Tibial artery (tissue), 4 donors: ENCODE results near the gene FXYD1.

Source experiments
- DNase-seq, 2 donors: peaks; one replicate each; pipeline ENCODE4 v3.0.0-alpha.2; 2019
- H3K27ac ChIP-seq, 2 donors: fragments of 200-600 bp; sonication (generic) in 1 of 2; 1 replicate in 1 of 2; 2 replicates in 1 of 2; pipeline ENCODE4 v1.5.1; 2018 to 2019; ENCODE audit warnings: mild to moderate bottlenecking in 1 of 2
- H3K27me3 ChIP-seq, 2 donors: fragments of 200-600 bp; sonication (generic) in 1 of 2; one replicate each; pipeline versions ENCODE4 v1.5.1 to v1.6.0; 2016 to 2019
- H3K36me3 ChIP-seq, 3 donors: fragments of 200-600 bp; sonication (generic) in 2 of 3; one replicate each; pipeline ENCODE4 v1.5.1; 2016 to 2019; ENCODE audit warnings: mild to moderate bottlenecking in 2 of 3
- H3K4me1 ChIP-seq, 4 donors: fragments of 200-600 bp; sonication (generic) in 2 of 4; 1 replicate in 3 of 4; 2 replicates in 1 of 4; pipeline ENCODE4 v1.5.1; 2016 to 2019
- H3K4me3 ChIP-seq, 2 donors: fragments of 200-600 bp; sonication (generic) in 1 of 2; 1 replicate in 1 of 2; 2 replicates in 1 of 2; pipeline ENCODE4 v1.5.1; 2018 to 2019; ENCODE audit warnings: mild to moderate bottlenecking in 2 of 2
- H3K9me3 ChIP-seq, 3 donors: fragments of 200-600 bp; sonication (generic) in 1 of 3; one replicate each; pipeline ENCODE4 v1.5.1; 2016 to 2019
- CTCF ChIP-seq, 2 experiments: fragments of 200-600 bp in 1 of 2; fragments of 450-650 bp in 1 of 2; IDR thresholded peaks; one replicate each; pipeline ENCODE4 v1.5.1; 2017 to 2019; ENCODE audit warnings: antibody characterized with exemption in 2 of 2, mild to moderate bottlenecking in 1 of 2, moderate library complexity in 1 of 2
- intact Hi-C: fragments of 100-400 bp; cut with DNase I; formaldehyde crosslinking; loops from one replicate; pipeline ENCODE4 v1.15.0; 2023; ENCODE audit warnings: low total_unique reads

The FXYD1 gene

GRCh38 chr19:35116072-35116801 is 22.4 kb upstream of the FXYD1 start:
- no peaks in the 10 kb centered on the region for H3K27me3 ChIP-seq
- no peak for DNase-seq
- TF ChIP-seq CTCF (IDR thresholded peaks at IDR 0.05): no peak
- no peaks in the 10 kb centered on the region for H3K9me3 ChIP-seq
- peaks cover 0 to 2% (median 0%) of the 10 kb centered on the region in 3 donors for H3K36me3 ChIP-seq
- no peak overlapping the region for H3K27ac ChIP-seq
- H3K4me1 ChIP-seq: peaks cover 0 to 32% (median 10%) of the 10 kb centered on the region in 4 donors
- intact Hi-C loops: no loop called here
- H3K4me3 ChIP-seq: no peak overlapping the region

- no peak for DNase-seq
- intact Hi-C loops: no loop called here
- no peak overlapping the region for H3K4me3 ChIP-seq
Measured at GRCh38 chr19:35117116-35117515, 21.5 kb upstream of the FXYD1 start.

GRCh38 chr19:35117799-35118198 is 20.8 kb upstream of the FXYD1 start:
- Histone ChIP-seq H3K4me3 (no peak overlapping the region), H3K27ac (no peak overlapping the region), H3K27me3 (no peaks in the 10 kb centered on the region), H3K4me1 (peaks cover 6 to 40% (median 13%) of the 10 kb centered on the region in 4 donors), H3K9me3 (no peaks in the 10 kb centered on the region), H3K36me3 (peaks cover 0 to 5% (median 0%) of the 10 kb centered on the region in 3 donors)
- DNase-seq: no peak
- intact Hi-C loops: no loop called here
- no peak for TF ChIP-seq CTCF (IDR thresholded peaks at IDR 0.05)

More at GRCh38 chr19:35117116-35117515, 21.5 kb upstream of the FXYD1 start:
- Histone ChIP-seq H3K27me3 (no peaks in the 10 kb centered on the region), H3K27ac (no peak overlapping the region), H3K36me3 (peaks cover 0 to 5% (median 0%) of the 10 kb centered on the region in 3 donors), H3K4me1 (peaks cover 0 to 33% (median 10%) of the 10 kb centered on the region in 4 donors), H3K9me3 (no peaks in the 10 kb centered on the region)
- TF ChIP-seq CTCF (IDR thresholded peaks at IDR 0.05): no peak

GRCh38 chr19:35118268-35119020 is 20.2 kb upstream of the FXYD1 start:
- Histone ChIP-seq H3K27me3 (no peaks in the 10 kb centered on the region), H3K4me3 (no peak overlapping the region), H3K4me1 (peaks cover 12 to 46% (median 20%) of the 10 kb centered on the region in 4 donors), H3K27ac (no peak overlapping the region), H3K36me3 (peaks cover 0 to 5% (median 0%) of the 10 kb centered on the region in 3 donors), H3K9me3 (no peaks in the 10 kb centered on the region)
- TF ChIP-seq CTCF (IDR thresholded peaks at IDR 0.05): no peak
- no peak for DNase-seq
- intact Hi-C loops: no loop called here

- TF ChIP-seq CTCF (IDR thresholded peaks at IDR 0.05): no peak
- H3K36me3 ChIP-seq: peaks cover 0 to 5% (median 0%) of the 10 kb centered on the region in 3 donors
- H3K4me3 ChIP-seq: no peak overlapping the region
- intact Hi-C loops: no loop called here
- H3K27me3 ChIP-seq: no peaks in the 10 kb centered on the region
- H3K27ac ChIP-seq: no peak overlapping the region
- H3K4me1 ChIP-seq: peaks cover 14 to 53% (median 26%) of the 10 kb centered on the region in 4 donors
- no peaks in the 10 kb centered on the region for H3K9me3 ChIP-seq
- no peak for DNase-seq
Measured at GRCh38 chr19:35119091-35119490, 19.5 kb upstream of the FXYD1 start.
